ENCODE results near the gene NEB. TPM values are rescaled to one million over a fixed set of nuclear protein-coding genes. Genes with fewer than 3 reads are reported as not detected.
"Not testable (repeated sequence)": the region's sequence is repeated elsewhere in the genome, so short reads cannot be mapped to it uniquely, and the experiment has no call there.

NEB gene
- total RNA-seq, 3 donors from 2014 or later (not counting 1 experiment from before 2014, with no cell fraction given) = 5.0 to 5.7 (median 5.4) TPM

DNA sequence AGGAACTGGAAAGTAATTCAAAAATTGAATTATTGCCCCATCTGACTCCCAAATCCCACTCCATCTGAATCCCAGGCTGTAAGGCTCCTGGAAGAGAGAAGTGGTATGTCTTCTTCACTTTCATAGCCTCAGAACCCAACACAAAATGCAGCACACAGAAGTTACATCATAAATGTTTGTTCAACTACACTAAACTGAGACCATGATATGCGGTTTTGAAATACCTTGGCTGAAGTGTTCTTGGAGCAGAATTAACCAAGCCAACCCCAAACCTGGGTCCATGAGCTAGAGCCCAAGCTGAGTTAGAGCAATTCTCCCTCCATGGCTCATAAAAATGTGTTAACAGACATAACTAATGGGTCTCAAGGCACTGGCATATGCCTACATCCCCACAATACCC, 23.3 kb downstream of the NEB start:
- Histone ChIP-seq H3K4me1 (ENCODE audit: control insufficient read depth, insufficient read depth, low read length) (no peaks in the 10 kb centered on the region), H3K4me3 (ENCODE audit: low read length) (no peak overlapping the region), H3K36me3 (ENCODE audit: control insufficient read depth, insufficient read depth, low read length) (no peaks in the 10 kb centered on the region), H3K27ac (ENCODE audit: low read length) (no peak overlapping the region), H3K9me3 (ENCODE audit: control insufficient read depth, insufficient read depth, low read length) (no peaks in the 10 kb centered on the region), H3K27me3 (ENCODE audit: control insufficient read depth, insufficient read depth, low read length) (no peaks in the 10 kb centered on the region)
- TF ChIP-seq, protein P1, sequence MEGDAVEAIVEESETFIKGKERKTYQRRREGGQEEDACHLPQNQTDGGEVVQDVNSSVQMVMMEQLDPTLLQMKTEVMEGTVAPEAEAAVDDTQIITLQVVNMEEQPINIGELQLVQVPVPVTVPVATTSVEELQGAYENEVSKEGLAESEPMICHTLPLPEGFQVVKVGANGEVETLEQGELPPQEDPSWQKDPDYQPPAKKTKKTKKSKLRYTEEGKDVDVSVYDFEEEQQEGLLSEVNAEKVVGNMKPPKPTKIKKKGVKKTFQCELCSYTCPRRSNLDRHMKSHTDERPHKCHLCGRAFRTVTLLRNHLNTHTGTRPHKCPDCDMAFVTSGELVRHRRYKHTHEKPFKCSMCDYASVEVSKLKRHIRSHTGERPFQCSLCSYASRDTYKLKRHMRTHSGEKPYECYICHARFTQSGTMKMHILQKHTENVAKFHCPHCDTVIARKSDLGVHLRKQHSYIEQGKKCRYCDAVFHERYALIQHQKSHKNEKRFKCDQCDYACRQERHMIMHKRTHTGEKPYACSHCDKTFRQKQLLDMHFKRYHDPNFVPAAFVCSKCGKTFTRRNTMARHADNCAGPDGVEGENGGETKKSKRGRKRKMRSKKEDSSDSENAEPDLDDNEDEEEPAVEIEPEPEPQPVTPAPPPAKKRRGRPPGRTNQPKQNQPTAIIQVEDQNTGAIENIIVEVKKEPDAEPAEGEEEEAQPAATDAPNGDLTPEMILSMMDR (IDR thresholded peaks at IDR 0.05) = no peak
- Mint-ChIP-seq H3K9me3 (no peaks in the 10 kb centered on the region), H3K27ac (no peak overlapping the region), H3K36me3 (no peaks in the 10 kb centered on the region), H3K4me1 (peaks cover 0 to 10% of the 10 kb centered on the region in 2 donors), H3K27me3 (ENCODE audit: low read depth in 2 of 2) (peaks cover 0 to 6% of the 10 kb centered on the region in 2 donors), H3K4me3 (no peak overlapping the region)
- intact Hi-C loops (cut with micrococcal nuclease) = no loop called here
- 100% methylated on average over 1 of the region's 1 CpG for WGBS (ENCODE audit: insufficient coverage)
- no peak for DNase-seq
- ATAC-seq = no peak

DNA sequence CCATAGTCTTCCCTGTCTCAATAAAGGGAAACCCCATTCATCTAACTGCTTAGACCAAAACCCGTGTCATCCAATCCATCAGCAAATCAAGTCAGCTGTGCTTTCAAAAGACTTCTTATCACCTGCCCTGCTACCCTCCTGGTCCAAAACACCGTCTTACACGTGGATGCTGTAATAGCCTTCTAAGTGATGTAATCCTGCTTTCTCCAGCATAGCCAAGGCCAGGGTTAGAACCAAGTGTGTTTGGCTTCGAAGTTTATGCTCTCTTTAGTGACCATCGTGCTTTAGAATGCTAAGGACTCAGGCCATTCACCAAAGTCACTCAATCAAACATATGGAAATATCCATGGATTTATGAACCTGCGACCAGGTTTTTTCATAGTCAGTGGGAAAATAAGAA, 25.5 kb downstream of the NEB start:
- H3K27me3 ChIP-seq (ENCODE audit: control insufficient read depth, insufficient read depth, low read length) = no peaks in the 10 kb centered on the region
- WGBS (ENCODE audit: insufficient coverage) = 92% methylated on average over 5 of the region's 6 CpGs
- no peak for DNase-seq

DNA sequence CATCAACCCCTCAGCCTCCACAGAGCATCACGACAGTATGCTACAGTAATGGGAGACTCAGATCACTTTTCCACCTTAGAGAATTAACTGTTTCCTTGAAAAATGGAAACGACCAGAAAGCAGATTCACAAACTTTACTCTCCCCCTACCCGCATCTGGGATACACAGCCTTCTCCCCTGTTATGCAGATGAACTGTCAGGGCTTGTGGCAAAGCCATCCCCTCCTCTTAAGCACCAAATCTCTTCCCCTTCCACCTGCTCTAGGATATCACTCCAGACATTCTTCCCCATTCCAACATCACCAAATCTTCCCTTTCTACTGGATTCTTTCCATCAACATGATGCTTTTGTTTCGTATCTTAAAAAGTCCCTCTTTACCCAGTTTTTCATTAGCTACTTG, 26.4 kb downstream of the NEB start:
- no peak overlapping the region for H3K4me3 Mint-ChIP-seq
- intact Hi-C loops (cut with micrococcal nuclease) = no loop called here
- Histone ChIP-seq H3K4me1 (ENCODE audit: control insufficient read depth, insufficient read depth, low read length) (no peaks in the 10 kb centered on the region), H3K9me3 (ENCODE audit: control insufficient read depth, insufficient read depth, low read length) (no peaks in the 10 kb centered on the region), H3K36me3 (ENCODE audit: control insufficient read depth, insufficient read depth, low read length) (no peaks in the 10 kb centered on the region), H3K27ac (ENCODE audit: low read length) (no peak overlapping the region), H3K4me3 (ENCODE audit: low read length) (no peak overlapping the region), H3K27me3 (ENCODE audit: control insufficient read depth, insufficient read depth, low read length) (no peaks in the 10 kb centered on the region)
- H3K4me1 Mint-ChIP-seq = peaks cover 0 to 11% of the 10 kb centered on the region in 2 donors
- TF ChIP-seq, protein P1 (IDR thresholded peaks at IDR 0.05) = no peak
- peaks cover 0 to 6% of the 10 kb centered on the region in 2 donors for H3K27me3 Mint-ChIP-seq (ENCODE audit: low read depth in 2 of 2)
- WGBS (ENCODE audit: insufficient coverage) = 75% methylated on average over 3 of the region's 4 CpGs
- H3K9me3 Mint-ChIP-seq = no peaks in the 10 kb centered on the region
- ATAC-seq (no peak), DNase-seq (no peak)
- H3K27ac Mint-ChIP-seq = no peak overlapping the region
- H3K36me3 Mint-ChIP-seq = no peaks in the 10 kb centered on the region

More for the DNA sequence above, 25.5 kb downstream of the NEB start:
- TF ChIP-seq, protein P1 (IDR thresholded peaks at IDR 0.05) = no peak
- ATAC-seq = no peak
- no peaks in the 10 kb centered on the region for H3K36me3 ChIP-seq (ENCODE audit: control insufficient read depth, insufficient read depth, low read length)
- H3K4me1 ChIP-seq (ENCODE audit: control insufficient read depth, insufficient read depth, low read length) = no peaks in the 10 kb centered on the region
- H3K4me3 Mint-ChIP-seq = no peak overlapping the region
- intact Hi-C loops (cut with micrococcal nuclease) = no loop called here
- H3K27me3 Mint-ChIP-seq (ENCODE audit: low read depth in 2 of 2) = peaks cover 0 to 6% of the 10 kb centered on the region in 2 donors
- H3K27ac ChIP-seq (ENCODE audit: low read length) = no peak overlapping the region
- no peak overlapping the region for H3K27ac Mint-ChIP-seq
- H3K4me1 Mint-ChIP-seq = peaks cover 0 to 11% of the 10 kb centered on the region in 2 donors
- H3K9me3 Mint-ChIP-seq = no peaks in the 10 kb centered on the region
- H3K4me3 ChIP-seq (ENCODE audit: low read length) = no peak overlapping the region
- no peaks in the 10 kb centered on the region for H3K36me3 Mint-ChIP-seq
- H3K9me3 ChIP-seq (ENCODE audit: control insufficient read depth, insufficient read depth, low read length) = no peaks in the 10 kb centered on the region

DNA sequence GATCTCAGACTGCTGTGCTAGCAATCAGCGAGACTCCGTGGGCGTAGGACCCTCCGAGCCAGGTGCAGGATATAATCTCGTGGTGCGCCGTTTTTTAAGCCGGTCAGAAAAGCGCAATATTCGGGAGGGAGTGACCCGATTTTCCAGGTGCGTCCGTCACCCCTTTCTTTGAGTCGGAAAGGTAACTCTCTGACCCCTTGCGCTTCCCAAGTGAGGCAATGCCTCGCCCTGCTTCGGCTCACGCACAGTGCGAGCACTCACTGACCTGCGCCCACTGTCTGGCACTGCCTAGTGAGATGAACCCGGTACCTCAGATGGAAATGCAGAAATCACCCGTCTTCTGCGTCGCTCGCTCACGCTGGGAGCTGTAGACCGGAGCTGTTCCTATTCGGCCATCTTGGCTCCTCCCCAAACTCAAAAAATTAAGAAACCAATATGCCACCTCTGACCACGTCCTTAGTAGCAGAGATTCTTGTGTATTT, 29.8 kb downstream of the NEB start:
- H3K4me1 Mint-ChIP-seq = peaks cover 0 to 11% of the 10 kb centered on the region in 2 donors
- H3K9me3 ChIP-seq (ENCODE audit: control insufficient read depth, insufficient read depth, low read length); intact Hi-C loops (cut with micrococcal nuclease); H3K36me3 ChIP-seq (ENCODE audit: control insufficient read depth, insufficient read depth, low read length); H3K27me3 ChIP-seq (ENCODE audit: control insufficient read depth, insufficient read depth, low read length); H3K4me1 ChIP-seq (ENCODE audit: control insufficient read depth, insufficient read depth, low read length); H3K4me3 ChIP-seq (ENCODE audit: low read length); H3K4me3 Mint-ChIP-seq; ATAC-seq; H3K9me3 Mint-ChIP-seq; H3K27ac Mint-ChIP-seq; DNase-seq; H3K27ac ChIP-seq (ENCODE audit: low read length); H3K27me3 Mint-ChIP-seq (ENCODE audit: low read depth in 2 of 2); H3K36me3 Mint-ChIP-seq: not testable (repeated sequence)
- 96% methylated on average over 24 of the region's 29 CpGs for WGBS (ENCODE audit: insufficient coverage)

DNA sequence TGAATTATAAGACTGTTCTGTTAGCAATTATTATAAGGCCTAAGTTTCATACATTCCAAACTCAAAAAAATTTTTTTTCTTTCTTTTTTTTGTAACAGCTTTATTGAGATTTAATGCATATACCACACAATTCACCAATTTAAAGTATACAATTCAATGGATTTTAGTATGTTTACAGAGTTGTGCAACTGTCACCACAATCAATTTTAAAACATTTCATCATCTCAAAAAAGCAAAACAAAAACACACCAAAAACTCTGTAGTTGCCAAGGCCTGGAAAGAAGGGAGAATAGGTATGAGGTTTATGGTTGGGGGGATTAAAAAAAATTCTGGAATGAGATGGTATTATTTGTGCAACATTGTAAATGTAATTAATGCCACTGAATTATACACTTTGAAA, 36.1 kb downstream of the NEB start:
- H3K4me1 Mint-ChIP-seq; H3K36me3 Mint-ChIP-seq; intact Hi-C loops (cut with micrococcal nuclease); H3K4me1 ChIP-seq (ENCODE audit: control insufficient read depth, insufficient read depth, low read length); H3K36me3 ChIP-seq (ENCODE audit: control insufficient read depth, insufficient read depth, low read length); H3K27me3 ChIP-seq (ENCODE audit: control insufficient read depth, insufficient read depth, low read length); ATAC-seq; DNase-seq; H3K4me3 ChIP-seq (ENCODE audit: low read length); H3K4me3 Mint-ChIP-seq; H3K27ac Mint-ChIP-seq; H3K27ac ChIP-seq (ENCODE audit: low read length); H3K27me3 Mint-ChIP-seq (ENCODE audit: low read depth in 2 of 2); H3K9me3 ChIP-seq (ENCODE audit: control insufficient read depth, insufficient read depth, low read length); H3K9me3 Mint-ChIP-seq: not testable (repeated sequence)
